ENCODE measurements around the gene MOGAT3.

DNA sequence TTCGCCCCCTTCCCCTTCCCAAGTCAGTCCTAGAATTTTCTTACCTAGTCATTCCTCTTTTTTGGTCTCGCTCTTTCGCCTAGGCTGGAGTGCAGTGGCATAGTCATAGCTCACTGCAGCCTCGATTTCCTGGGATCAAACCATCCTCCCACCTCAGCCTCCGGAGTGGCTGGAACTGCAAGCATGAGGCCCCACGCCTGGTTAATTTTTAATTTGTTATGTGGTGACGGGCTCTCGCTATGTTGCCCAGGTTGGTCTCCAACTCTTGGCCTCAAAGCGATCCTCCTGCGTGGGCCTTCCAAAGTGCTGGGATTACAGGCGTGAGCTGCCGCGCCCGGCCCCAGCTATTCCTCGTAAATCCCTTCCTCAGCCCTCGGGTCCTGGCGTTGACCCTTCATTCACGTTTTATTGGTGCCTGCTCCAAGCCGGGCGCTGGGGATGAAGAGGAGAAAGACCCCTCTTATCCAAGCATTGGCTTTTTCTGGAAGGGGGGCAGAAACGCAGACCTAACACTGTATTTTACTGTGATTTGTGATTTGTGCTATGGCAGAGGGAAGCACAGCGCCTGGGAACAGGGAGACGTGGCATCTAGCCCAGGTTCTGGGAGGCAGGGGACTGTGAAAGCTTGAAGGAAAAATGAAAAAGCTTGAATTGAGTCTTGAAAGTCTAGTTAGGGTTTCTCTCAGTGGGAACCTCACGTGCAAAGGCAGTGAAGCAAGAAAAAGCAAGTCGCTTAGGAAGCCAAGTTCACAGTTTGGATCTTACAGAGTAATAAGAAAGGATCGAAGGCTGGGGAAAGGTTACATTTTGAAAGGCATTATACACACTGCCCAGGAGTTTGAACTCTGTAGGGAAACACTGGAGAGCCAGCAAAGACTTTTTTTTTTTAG is 17.6 kb upstream of the MOGAT3 start:
- TF ChIP-seq, protein P1, sequence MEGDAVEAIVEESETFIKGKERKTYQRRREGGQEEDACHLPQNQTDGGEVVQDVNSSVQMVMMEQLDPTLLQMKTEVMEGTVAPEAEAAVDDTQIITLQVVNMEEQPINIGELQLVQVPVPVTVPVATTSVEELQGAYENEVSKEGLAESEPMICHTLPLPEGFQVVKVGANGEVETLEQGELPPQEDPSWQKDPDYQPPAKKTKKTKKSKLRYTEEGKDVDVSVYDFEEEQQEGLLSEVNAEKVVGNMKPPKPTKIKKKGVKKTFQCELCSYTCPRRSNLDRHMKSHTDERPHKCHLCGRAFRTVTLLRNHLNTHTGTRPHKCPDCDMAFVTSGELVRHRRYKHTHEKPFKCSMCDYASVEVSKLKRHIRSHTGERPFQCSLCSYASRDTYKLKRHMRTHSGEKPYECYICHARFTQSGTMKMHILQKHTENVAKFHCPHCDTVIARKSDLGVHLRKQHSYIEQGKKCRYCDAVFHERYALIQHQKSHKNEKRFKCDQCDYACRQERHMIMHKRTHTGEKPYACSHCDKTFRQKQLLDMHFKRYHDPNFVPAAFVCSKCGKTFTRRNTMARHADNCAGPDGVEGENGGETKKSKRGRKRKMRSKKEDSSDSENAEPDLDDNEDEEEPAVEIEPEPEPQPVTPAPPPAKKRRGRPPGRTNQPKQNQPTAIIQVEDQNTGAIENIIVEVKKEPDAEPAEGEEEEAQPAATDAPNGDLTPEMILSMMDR (IDR thresholded peaks at IDR 0.05) = no peak
- TF ChIP-seq ZFX (IDR thresholded peaks at IDR 0.05; ENCODE audit: borderline replicate concordance) = no peak
